HG03439 (cell line): ENCODE data around the gene POLE.

Experiments
- ATAC-seq: cut with Tn5 transposase; IDR thresholded peaks from one replicate; pipeline ENCODE4 v1.9.1; 2021; ENCODE audit warnings: mild to moderate bottlenecking, moderate library complexity; ENCODE audit not compliant: unreplicated experiment

The POLE gene

DNA sequence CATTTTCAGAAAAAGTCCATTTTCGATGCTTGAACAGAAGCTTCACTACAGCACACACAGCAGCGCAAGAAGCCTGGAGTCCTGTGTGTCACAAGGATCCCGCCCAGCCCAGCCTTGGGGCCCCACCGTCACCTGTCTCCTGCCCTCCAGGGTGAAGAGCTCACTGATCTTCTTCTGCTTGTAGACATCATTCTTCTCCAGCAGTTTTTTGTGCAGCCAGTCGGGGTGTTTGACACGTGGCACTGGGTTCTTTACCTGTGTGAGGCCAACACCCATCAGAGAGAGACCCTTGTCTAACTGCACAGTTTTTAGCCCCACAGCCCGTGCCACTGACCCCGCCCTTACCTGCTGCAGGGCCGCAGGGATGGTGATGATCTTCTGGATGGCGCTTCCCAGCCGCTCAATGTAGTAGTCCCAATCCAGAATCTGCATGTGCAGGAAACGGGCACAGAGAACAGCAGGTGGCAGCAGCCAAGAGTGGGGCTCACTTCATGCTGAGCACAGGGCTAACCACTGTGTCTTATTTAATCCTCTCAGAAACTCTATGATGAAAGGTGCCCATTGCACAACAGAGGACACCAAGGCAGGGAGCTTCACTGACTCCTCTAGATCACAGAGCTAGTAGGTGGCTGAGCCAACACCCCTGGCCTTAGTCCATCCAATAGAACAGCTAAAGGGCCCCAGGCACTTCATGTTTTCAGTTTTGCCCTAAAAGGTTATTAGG is 30.0 kb downstream of the POLE start:
- no peak for ATAC-seq

GRCh38 chr12:132653567-132654290 is 33.4 kb downstream of the POLE start:
- no peak for ATAC-seq

DNA sequence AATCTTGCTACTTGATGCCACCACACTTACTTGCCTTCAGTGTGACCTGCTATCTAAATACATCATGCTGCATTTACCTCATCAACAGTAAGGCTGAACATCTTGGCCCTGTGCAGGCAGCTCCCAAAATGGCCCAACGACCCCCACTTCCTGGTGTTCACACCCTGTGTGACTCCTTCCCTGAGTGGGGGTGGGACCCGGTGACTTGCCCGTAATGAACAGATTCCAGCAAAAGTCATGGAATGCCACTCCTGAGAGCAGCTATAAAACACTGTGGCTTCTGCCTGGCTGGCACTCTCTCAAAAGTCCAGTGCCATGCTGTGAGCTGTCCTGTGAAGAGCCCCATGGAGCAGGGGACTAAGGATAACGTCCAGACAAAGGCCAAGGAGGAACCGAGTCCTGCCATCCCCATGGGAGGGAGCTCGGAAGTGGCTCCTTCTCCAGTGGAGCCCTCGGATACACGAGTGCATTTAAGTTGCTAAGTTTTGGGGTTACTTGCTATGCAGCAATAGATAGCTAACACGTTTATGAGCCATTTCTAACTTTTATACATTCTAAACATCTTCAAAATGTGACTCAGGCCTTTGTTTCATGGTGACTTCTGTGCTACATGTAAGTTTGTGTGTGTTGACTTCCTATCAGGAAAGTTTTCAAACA is 35.6 kb downstream of the POLE start:
- ATAC-seq, result no peak

DNA sequence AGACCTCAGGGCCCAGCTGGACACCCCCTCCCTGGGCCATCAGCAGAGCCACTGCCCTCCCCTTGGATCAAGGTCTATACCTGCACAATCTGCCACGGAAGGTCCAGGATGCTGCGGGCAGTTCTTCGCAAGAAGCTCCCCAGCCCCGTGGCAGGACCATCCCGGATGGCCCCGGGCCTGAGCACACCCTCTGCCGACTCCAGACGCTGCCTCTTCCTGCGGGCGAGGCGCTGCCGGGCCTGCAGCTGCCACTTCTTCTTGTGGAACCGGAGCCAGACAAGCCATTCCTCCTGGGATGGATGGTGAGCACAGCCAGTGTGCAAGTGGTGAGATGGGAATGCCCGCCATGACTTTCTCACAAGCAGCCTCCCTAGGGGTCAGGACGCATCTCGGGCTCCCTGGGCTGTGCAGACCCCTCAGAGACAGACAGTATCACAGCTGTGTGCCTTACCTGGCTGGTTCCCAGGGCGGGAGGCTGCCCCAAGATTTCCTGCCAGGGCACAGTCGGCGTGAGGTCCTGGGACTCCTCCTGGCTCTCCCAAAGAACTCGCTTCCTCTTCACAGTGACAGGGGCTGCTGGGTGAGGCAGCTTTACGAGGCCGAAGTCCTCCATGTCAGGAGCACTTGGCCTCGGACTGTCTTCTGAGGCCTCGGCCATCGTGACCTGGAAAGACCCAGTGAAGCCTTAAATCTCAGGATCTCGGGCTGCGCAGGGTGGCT is 37.8 kb downstream of the POLE start:
- no peak for ATAC-seq

DNA sequence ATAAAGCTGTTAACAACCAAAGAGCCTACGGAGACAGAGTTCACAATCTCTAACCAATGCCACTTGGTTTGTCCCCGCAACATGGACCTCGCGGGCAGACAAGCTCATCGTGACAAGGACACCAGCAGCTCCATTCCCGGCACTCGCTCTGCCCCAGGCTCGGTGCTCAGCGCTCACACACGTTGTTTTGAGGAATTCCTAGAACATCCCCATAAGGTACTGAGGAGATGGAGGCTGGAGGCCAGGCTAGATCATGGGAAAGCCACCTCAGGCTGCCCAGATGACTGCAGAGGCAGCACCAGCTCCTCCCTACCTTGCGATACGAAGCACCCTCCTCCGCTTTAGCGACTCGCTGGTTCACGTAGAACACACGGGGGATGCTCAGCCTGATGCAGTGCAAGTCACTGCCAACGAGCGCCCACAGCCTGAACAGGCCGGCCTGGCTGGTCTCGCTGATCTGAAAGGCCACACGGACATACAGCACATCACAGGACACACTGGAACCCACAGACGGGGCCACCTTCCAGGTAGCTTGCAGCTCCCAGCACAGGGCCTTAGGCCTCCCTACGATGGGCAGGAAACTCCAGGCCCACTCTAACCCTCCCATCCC is 38.4 kb downstream of the POLE start:
- no peak for ATAC-seq

- ATAC-seq, result no peak
Measured at GRCh38 chr12:132647858-132648257, 39.3 kb downstream of the POLE start.

GRCh38 chr12:132646850-132647249 is 40.3 kb downstream of the POLE start:
- no peak for ATAC-seq

- no peak for ATAC-seq
Measured at GRCh38 chr12:132642846-132643835, 44.0 kb downstream of the POLE start.

DNA sequence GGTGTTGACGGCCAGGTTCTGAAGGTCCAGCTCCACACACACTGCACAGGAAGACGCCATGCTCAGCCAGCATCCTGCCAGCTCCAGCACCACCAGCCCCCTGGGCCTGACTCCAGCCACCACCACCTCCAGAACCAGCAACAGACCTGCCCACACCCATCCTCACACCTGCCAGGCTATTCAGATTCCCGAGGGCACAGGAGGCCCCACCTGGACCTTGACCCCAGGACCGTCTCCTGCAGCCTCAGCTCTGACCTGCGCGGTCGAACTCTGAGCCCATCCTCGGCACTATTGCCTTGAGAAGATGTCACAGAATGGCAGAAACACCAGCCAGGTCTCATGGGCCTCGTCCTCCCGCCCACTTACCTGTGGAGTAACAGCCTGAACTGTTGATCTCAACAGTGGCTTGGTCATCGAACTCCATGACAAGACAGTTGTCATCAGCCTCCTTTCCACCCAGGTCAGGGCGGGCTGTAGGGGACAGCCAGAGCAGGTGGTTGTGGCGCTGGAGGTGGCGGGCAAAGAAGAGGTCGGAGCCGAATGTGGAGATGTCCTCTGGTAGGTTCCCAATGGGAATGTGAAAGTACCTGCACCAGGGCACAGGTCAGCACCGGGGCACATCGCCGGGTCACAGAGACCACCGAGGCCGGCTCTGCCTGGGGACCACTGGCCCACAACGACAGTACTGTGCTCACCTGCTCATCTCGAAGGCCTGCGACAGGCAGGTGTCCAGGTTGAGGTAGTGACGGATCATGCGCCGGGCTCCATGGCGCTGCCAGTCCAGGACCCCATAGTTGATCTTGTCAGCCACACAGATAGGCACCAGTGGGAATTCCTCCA is 45.1 kb downstream of the POLE start:
- ATAC-seq, result no peak

- no peak for ATAC-seq
Measured at GRCh38 chr12:132640936-132641335, 46.2 kb downstream of the POLE start.

DNA sequence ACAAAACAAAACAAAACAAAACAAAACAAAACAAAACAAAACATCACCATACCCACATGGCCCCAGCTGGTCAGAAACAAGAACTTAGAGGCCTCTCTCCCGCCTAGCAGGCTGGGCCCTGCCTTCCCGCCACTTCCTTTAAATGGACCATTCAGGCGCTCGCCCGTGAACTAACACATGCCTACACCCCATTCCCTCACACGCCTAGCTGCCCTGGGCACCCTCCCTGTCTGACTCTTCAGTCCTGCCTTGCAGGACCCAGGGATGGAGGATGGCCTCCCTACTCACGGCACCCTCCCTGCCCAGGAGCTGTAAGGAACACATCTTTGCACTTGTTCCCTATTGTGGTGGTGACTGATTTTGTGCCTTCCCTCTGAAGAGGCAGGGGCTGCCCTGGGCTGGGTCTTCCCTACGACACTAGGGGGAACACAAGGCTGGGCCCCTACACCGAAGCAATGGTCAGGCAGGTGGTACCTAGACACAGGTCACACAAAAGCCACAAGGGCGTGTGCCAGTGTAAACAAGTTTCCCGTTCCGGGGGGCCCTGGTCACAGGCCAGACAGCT is 47.1 kb downstream of the POLE start:
- ATAC-seq, result no peak

DNA sequence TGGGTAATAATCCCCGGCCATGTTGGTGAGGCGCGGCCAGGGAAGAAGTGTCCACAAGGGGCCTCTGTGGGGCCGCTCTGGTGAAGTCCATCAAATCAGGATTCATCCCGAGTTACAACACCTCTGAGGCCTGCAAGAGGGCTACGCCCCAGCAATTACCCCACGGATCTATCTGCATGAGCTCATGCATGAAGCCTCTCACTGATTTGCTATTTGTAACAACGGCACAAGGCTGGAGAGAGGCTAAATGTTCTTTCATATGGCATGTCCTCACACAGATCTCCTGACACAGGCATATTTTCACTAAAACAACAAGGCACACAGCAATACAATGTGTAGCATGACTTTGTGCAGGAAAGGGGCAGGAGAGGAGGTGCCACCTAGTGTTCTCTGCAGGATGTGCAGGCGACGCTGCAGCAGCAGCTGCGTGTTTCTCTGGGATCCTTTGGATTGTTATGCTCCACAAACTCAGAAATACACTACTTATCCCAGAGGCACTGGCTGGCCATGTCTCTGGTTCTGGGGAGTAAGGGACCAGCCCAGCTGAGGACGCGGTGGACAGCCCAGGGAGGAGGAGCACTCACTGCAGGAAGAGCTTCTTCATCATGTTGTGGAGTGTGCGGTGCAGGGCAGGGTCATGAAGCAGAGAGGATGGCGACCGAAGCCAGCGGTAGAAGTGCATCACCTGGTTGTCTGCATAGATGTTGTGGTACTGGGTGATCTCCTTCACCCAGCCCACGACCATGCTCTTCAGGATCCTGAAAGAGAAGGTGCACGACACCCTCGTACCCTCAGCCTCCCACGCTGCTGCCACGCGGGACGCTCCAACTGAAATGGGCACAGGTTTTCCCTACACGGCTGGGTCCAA is 48.4 kb downstream of the POLE start:
- no peak for ATAC-seq

GRCh38 chr12:132637811-132638210 is 49.3 kb downstream of the POLE start:
- no peak for ATAC-seq

DNA sequence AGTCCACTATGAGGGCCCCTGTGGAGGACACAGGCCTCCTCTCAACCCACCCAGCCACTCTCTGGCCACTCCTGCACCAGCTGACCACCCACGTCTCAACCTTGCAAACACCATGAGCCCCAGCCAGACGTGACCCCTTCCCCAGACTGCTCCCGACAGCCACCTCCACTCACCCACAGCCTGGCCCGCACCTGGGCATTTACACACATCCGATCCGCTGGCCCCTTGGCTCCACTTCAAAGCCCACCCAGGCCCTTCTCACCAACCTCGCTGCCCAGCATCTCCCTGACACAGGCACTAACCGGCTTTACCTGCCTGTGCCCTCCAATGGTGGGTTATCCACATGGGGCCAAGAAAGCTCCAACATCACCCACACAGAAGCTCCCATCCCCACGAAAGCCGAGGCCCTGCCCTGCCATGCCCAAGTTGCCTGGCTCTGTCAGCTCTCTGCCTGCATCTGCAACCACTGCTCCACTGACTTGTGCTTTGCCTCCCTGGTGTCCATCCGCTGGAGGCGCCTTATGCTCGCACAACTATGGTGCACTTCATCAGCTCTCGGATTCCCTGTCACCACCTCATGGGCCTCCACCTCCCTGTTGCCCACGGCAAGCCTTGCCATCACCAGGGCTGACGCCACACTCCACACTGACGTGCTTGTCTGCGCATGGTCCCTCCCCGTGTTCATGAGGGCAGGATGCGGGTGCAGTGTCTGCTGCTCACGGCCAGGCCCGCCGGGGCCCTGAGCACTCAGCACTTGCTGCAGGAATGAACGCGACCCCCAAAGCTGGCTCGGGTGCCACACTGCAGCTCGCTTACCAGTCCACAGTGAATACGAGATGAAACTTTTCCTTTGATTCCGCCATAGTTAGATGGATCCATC is 51.8 kb downstream of the POLE start:
- ATAC-seq, result no peak

GRCh38 chr12:132634411-132634990 is 52.6 kb downstream of the POLE start:
- no peak for ATAC-seq

DNA sequence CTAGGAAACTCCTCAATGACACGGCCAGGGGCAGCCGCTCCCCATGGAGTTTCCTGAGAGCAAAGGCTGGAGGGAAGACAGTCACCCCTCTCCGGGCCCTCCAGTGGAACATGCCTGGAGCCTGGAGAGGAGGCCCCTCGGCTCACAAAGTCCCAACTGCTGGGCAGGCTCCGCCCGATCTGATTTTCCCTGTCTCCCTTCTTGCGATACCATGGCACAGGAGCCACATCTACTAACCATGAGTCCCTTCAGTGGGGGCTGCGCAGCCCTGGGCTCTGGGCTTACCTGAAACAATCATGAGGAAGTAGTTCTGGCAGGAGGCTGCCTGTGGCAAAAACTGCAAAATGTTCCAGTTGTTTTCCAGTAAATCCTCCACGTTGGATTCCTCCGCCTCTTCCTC is 53.2 kb downstream of the POLE start:
- ATAC-seq, result no peak
